ENCODE data around the gene ACTL6A. TPM values are rescaled to one million over a fixed set of nuclear protein-coding genes. Genes with fewer than 3 reads are reported as not detected.
"Not testable (repeated sequence)": the region's sequence is repeated elsewhere in the genome, so short reads cannot be mapped to it uniquely, and the experiment has no call there.

ACTL6A gene
- polyA plus RNA-seq (2013), result 37.2 TPM

DNA sequence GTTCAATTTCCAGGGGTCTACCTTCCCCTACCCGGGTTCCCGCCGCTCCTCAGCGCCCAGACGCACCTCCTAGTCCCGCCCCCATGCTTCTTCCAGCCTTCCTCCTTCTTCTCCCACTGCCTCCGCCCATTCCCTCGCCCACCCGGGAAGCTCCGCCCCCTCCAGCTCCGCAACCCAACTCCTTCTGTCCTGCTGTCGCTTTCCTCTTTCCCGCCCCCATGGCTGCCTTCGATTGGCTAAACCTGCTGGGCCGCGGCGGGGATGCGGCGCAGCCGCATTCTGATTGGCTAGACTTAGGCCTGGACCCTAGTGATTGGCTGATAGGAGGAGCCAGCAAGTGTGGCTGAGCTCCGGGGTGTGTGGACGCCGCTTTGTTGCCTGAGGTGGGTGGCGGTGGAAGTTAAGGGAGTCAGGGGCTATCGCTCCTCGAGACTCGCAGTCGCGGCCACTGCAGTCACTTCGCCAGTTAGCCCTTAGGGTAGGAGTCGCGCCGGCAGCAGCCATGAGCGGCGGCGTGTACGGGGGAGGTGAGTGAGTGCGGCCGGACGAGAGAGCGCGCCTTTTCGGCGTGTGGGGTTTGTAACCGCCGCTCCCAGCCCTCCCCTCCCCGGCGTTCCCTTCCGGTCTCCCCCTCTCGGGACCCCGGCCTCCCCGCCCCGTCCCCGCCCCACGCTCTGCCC is at the start of gene ACTL6A:
TSS of gene ACTL6A (plus strand) at position 336 of the 680 bp plus-strand sequence. CDS start at position 503, 167 bp downstream.
- WGBS (ENCODE audit: insufficient coverage), result 0% methylated on average over 39 of the region's 55 CpGs
- CTCF ChIA-PET, result interaction anchor here (0.5 to 4.0 kb wide), 9 partner anchors 9 to 175 kb away, joined by 3 to 37 read pairs (median 4); partner anchors contain the start of gene GNB4
- Histone ChIP-seq H3K4me3 (ENCODE audit: control insufficient read depth in 1 of 7, extremely low read depth in 1 of 7, insufficient read depth in 4 of 7, low read depth in 2 of 7, low read length in 6 of 7) (peak within 1 kb of the TSS; percentile 65 to 99 (median 91)), H3K9me3 (ENCODE audit: control extremely low read depth in 1 of 5, control insufficient read depth in 4 of 5, insufficient read depth in 2 of 5, low read depth in 1 of 5, low read length in 4 of 5) (no peaks in the 10 kb centered on the region), H3K36me3 (ENCODE audit: control insufficient read depth in 4 of 4, insufficient read depth in 4 of 4, low read length in 3 of 4) (no peaks in the 10 kb centered on the region), H3K27me3 (replicated peaks in 2 of 5; ENCODE audit: control insufficient read depth in 4 of 5, insufficient read depth in 5 of 5, low read length in 4 of 5) (no peaks in the 10 kb centered on the region), H3K27ac (ENCODE audit: insufficient read depth in 1 of 2, low read depth in 1 of 2, low read length in 2 of 2, poor library complexity in 1 of 2, severe bottlenecking in 2 of 2) (peak within 1 kb of the TSS; percentile 46 to 79), H3K4me1 (ENCODE audit: control extremely low read depth in 1 of 4, control insufficient read depth in 4 of 4, insufficient read depth in 4 of 4, low read length in 3 of 4) (peaks cover 0 to 29% (median 12%) of the 10 kb centered on the region in 4 experiments)
- POLR2A ChIA-PET, result interaction anchor here (0.6 to 1.1 kb wide), 3 partner anchors 104 to 1389 kb away, joined by 3 read pairs; no protein-coding TSS in a partner anchor
- peak; percentile 99 for DNase-seq

DNA sequence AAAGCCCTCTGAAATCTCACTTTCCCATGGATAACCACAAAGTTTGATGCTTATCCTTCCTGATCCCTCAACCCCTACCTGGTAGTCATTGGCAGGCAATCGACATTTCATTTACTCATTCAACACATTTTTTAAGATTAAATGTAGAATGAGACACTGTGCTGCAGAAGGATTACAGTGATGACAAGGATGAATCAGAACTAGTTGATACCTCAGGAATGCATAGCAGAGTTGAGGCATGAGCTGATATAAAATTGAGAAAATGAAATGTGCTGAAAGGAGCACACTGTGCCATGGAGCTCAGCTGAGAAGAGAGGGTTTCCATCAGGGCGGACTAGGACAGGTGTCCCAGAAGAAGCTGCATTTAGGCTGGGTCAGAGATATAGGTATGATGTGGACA is 48.9 kb upstream of the ACTL6A start:
- CTCF ChIA-PET, result interaction anchor here (1.3 kb wide), 1 partner anchor 9 kb away, joined by 5 read pairs; no protein-coding TSS in a partner anchor
- WGBS (ENCODE audit: insufficient coverage), result 100% methylated on average over 1 of the region's 2 CpGs

DNA sequence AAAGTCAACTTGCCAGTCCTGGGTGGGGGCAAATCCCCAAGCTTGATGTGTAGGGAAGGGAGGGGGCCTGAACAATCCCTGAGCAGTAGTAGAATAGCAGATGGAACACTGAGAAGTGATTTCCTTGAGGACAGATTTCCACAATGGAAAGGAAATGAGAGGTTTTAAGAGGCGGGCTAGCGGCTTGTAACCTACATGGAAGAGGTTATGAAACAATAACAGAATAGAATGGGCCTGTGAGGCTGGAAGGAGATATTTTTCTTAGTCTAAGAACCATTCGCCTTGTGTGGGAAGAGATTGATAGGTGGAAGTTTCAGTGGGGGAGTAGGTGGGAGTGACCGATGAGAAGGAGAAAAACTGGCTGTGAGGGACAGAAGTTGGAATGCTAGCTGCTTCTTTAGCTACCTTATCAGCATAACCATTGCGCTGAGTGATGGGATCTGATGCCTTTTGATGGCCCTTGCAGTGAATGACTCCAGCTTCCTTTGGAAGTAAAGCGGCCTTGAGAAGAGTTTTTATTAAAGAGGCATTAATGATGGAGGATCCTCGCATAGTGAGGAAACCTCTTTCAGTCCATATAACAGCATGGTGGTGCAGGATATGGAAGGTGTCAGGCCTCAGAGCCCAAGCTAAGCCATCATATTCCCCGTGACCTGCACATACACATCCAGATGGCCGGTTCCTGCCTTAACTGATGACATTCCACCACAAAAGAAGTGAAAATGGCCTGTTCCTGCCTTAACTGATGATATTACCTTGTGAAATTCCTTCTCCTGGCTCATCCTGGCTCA is 46.1 kb upstream of the ACTL6A start:
- DNase-seq; POLR2A ChIA-PET; H3K27ac ChIP-seq (ENCODE audit: insufficient read depth in 1 of 2, low read depth in 1 of 2, low read length in 2 of 2, poor library complexity in 1 of 2, severe bottlenecking in 2 of 2); CTCF ChIA-PET; H3K27me3 ChIP-seq (replicated peaks in 2 of 5; ENCODE audit: control insufficient read depth in 4 of 5, insufficient read depth in 5 of 5, low read length in 4 of 5); H3K36me3 ChIP-seq (ENCODE audit: control insufficient read depth in 4 of 4, insufficient read depth in 4 of 4, low read length in 3 of 4); H3K4me3 ChIP-seq (ENCODE audit: control insufficient read depth in 1 of 7, extremely low read depth in 1 of 7, insufficient read depth in 4 of 7, low read depth in 2 of 7, low read length in 6 of 7); H3K4me1 ChIP-seq (ENCODE audit: control extremely low read depth in 1 of 4, control insufficient read depth in 4 of 4, insufficient read depth in 4 of 4, low read length in 3 of 4); H3K9me3 ChIP-seq (ENCODE audit: control extremely low read depth in 1 of 5, control insufficient read depth in 4 of 5, insufficient read depth in 2 of 5, low read depth in 1 of 5, low read length in 4 of 5): not testable (repeated sequence)
- 100% methylated on average over 4 of the region's 9 CpGs for WGBS (ENCODE audit: insufficient coverage)

More for the DNA sequence above, 48.9 kb upstream of the ACTL6A start:
- Histone ChIP-seq H3K4me3 (ENCODE audit: control insufficient read depth in 1 of 7, extremely low read depth in 1 of 7, insufficient read depth in 4 of 7, low read depth in 2 of 7, low read length in 6 of 7) (no peak overlapping the region), H3K36me3 (ENCODE audit: control insufficient read depth in 4 of 4, insufficient read depth in 4 of 4, low read length in 3 of 4) (no peaks in the 10 kb centered on the region), H3K27me3 (replicated peaks in 2 of 5; ENCODE audit: control insufficient read depth in 4 of 5, insufficient read depth in 5 of 5, low read length in 4 of 5) (no peaks in the 10 kb centered on the region), H3K4me1 (ENCODE audit: control extremely low read depth in 1 of 4, control insufficient read depth in 4 of 4, insufficient read depth in 4 of 4, low read length in 3 of 4) (no peaks in the 10 kb centered on the region), H3K9me3 (ENCODE audit: control extremely low read depth in 1 of 5, control insufficient read depth in 4 of 5, insufficient read depth in 2 of 5, low read depth in 1 of 5, low read length in 4 of 5) (no peaks in the 10 kb centered on the region), H3K27ac (ENCODE audit: insufficient read depth in 1 of 2, low read depth in 1 of 2, low read length in 2 of 2, poor library complexity in 1 of 2, severe bottlenecking in 2 of 2) (no peak overlapping the region)
- no peak for DNase-seq
- POLR2A ChIA-PET, result no interaction called here

DNA sequence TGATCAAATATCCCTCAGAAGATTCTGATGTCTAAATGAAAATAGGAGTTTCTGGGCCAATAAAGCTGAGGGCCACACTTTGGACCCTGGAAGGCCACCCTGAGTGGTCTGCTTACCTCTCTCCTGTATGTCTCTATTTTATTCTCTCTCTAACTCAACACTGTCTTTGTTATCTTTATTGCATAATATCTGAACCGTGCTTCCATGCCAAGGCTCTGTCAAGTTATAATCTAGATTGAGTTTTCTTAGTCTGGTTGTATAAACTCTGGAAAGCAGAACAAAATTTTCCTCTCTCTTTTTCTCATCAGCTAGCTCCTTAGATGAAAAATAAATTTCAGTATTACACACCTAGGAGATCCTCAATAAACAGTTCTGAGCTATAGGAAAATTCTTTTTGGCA is 36.2 kb upstream of the ACTL6A start:
- Histone ChIP-seq H3K27ac (ENCODE audit: insufficient read depth in 1 of 2, low read depth in 1 of 2, low read length in 2 of 2, poor library complexity in 1 of 2, severe bottlenecking in 2 of 2) (no peak overlapping the region), H3K27me3 (replicated peaks in 2 of 5; ENCODE audit: control insufficient read depth in 4 of 5, insufficient read depth in 5 of 5, low read length in 4 of 5) (no peaks in the 10 kb centered on the region), H3K4me1 (ENCODE audit: control extremely low read depth in 1 of 4, control insufficient read depth in 4 of 4, insufficient read depth in 4 of 4, low read length in 3 of 4) (peaks cover 4 to 13% (median 11%) of the 10 kb centered on the region in 4 experiments), H3K36me3 (ENCODE audit: control insufficient read depth in 4 of 4, insufficient read depth in 4 of 4, low read length in 3 of 4) (no peaks in the 10 kb centered on the region), H3K4me3 (ENCODE audit: control insufficient read depth in 1 of 7, extremely low read depth in 1 of 7, insufficient read depth in 4 of 7, low read depth in 2 of 7, low read length in 6 of 7) (no peak overlapping the region), H3K9me3 (ENCODE audit: control extremely low read depth in 1 of 5, control insufficient read depth in 4 of 5, insufficient read depth in 2 of 5, low read depth in 1 of 5, low read length in 4 of 5) (no peaks in the 10 kb centered on the region)
- WGBS (ENCODE audit: insufficient coverage), result no CpG with 5 or more reads among the region's 1 CpG
- ChIA-PET POLR2A (no interaction called here), CTCF (interaction anchor here (1.6 kb wide), 1 partner anchor 37 kb away, joined by 4 read pairs; no protein-coding TSS in a partner anchor)
- DNase-seq, result peak in 1 of 3 donors; percentile 8

DNA sequence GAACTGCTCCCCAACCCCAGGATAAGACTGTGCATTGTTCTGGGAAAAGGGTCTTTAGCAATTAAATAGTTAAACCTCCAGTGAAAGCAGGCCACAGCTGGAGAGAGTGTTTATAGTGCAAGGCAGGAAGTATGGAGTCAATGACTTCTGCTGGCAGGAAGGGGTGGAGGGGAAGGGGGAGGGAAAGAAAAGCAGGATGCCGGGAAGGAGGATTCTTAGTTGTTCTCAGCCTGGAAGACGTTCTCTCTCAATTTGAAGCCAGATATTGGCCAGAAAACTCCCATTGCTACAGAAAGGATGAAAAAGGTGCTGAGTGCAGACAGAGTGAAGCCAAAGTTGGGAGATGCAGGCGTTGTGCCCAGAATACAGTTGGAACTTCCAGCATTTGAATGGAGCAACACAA is 35.7 kb upstream of the ACTL6A start:
- Histone ChIP-seq H3K36me3 (ENCODE audit: control insufficient read depth in 4 of 4, insufficient read depth in 4 of 4, low read length in 3 of 4) (no peaks in the 10 kb centered on the region), H3K9me3 (ENCODE audit: control extremely low read depth in 1 of 5, control insufficient read depth in 4 of 5, insufficient read depth in 2 of 5, low read depth in 1 of 5, low read length in 4 of 5) (no peaks in the 10 kb centered on the region), H3K27me3 (replicated peaks in 2 of 5; ENCODE audit: control insufficient read depth in 4 of 5, insufficient read depth in 5 of 5, low read length in 4 of 5) (no peaks in the 10 kb centered on the region), H3K4me1 (ENCODE audit: control extremely low read depth in 1 of 4, control insufficient read depth in 4 of 4, insufficient read depth in 4 of 4, low read length in 3 of 4) (peaks cover 4 to 13% (median 11%) of the 10 kb centered on the region in 4 experiments), H3K4me3 (ENCODE audit: control insufficient read depth in 1 of 7, extremely low read depth in 1 of 7, insufficient read depth in 4 of 7, low read depth in 2 of 7, low read length in 6 of 7) (peak overlapping the region in 1 of 7 experiments; percentile 24), H3K27ac (ENCODE audit: insufficient read depth in 1 of 2, low read depth in 1 of 2, low read length in 2 of 2, poor library complexity in 1 of 2, severe bottlenecking in 2 of 2) (no peak overlapping the region)
- WGBS (ENCODE audit: insufficient coverage), result 10% methylated on average over 2 of the region's 3 CpGs
- ChIA-PET POLR2A (no interaction called here), CTCF (interaction anchor here (1.6 kb wide), 1 partner anchor 37 kb away, joined by 4 read pairs; no protein-coding TSS in a partner anchor)
- peak in 1 of 3 donors; percentile 2 for DNase-seq

DNA sequence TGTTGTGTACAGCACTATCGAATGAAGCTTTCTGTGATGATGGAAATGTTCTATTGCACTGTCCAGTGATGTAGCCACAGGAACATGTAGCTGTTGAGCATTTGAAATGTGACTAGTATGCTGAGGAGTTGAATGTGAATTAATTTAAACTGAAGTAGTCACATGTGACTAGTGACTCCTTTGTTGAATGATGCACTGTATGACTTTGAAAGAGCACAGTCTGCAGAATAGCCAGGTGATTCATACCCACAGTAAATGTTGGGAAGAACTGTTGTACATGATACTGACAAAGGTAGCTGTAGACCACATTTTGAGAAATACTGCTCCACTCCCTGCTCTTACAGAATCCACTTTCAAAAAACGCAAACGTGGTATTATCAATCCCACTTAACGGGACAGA is 34.0 kb upstream of the ACTL6A start:
- CTCF ChIA-PET, result interaction anchor here (0.6 to 0.9 kb wide), 2 partner anchors 41 to 78 kb away, joined by 3 read pairs; partner anchors contain the start of gene GNB4
- H3K9me3 ChIP-seq (ENCODE audit: control extremely low read depth in 1 of 5, control insufficient read depth in 4 of 5, insufficient read depth in 2 of 5, low read depth in 1 of 5, low read length in 4 of 5), result no peaks in the 10 kb centered on the region

More for the DNA sequence above, 34.0 kb upstream of the ACTL6A start:
- no peak for DNase-seq
- 96% methylated on average over 4 of the region's 4 CpGs for WGBS (ENCODE audit: insufficient coverage)
- Histone ChIP-seq H3K4me3 (ENCODE audit: control insufficient read depth in 1 of 7, extremely low read depth in 1 of 7, insufficient read depth in 4 of 7, low read depth in 2 of 7, low read length in 6 of 7) (no peak overlapping the region), H3K4me1 (ENCODE audit: control extremely low read depth in 1 of 4, control insufficient read depth in 4 of 4, insufficient read depth in 4 of 4, low read length in 3 of 4) (peaks cover 4 to 13% (median 11%) of the 10 kb centered on the region in 4 experiments), H3K36me3 (ENCODE audit: control insufficient read depth in 4 of 4, insufficient read depth in 4 of 4, low read length in 3 of 4) (no peaks in the 10 kb centered on the region), H3K27ac (ENCODE audit: insufficient read depth in 1 of 2, low read depth in 1 of 2, low read length in 2 of 2, poor library complexity in 1 of 2, severe bottlenecking in 2 of 2) (no peak overlapping the region), H3K27me3 (replicated peaks in 2 of 5; ENCODE audit: control insufficient read depth in 4 of 5, insufficient read depth in 5 of 5, low read length in 4 of 5) (no peaks in the 10 kb centered on the region)
- POLR2A ChIA-PET, result no interaction called here

Measured in common myeloid progenitor, CD34-positive (primary cell).